Measurements from ENCODE around the gene TDRD7.

Gene TDRD7

GRCh38 chr9:97411789-97412625, at the start of gene TDRD7:
TDRD7 (plus strand) TSS chr9:97412096; CDS start chr9:97428466, 16,370 bp downstream.
- peak within 1 kb of the TSS; percentile 50 for H3K27ac ChIP-seq (ENCODE audit: low read length)
- H3K9me3 ChIP-seq (ENCODE audit: control insufficient read depth in 1 of 2, low read length in 2 of 2): no peaks in the 10 kb centered on the region
- peak within 1 kb of the TSS; percentile 88 to 89 for H3K4me3 ChIP-seq (ENCODE audit: low read depth in 1 of 2, low read length in 2 of 2)
- H3K36me3 ChIP-seq (ENCODE audit: control insufficient read depth in 1 of 2, insufficient read depth in 2 of 2, low read length in 2 of 2): no peaks in the 10 kb centered on the region
- H3K27me3 ChIP-seq (ENCODE audit: low read depth, low read length): no peaks in the 10 kb centered on the region
- H3K4me1 ChIP-seq (ENCODE audit: control insufficient read depth in 1 of 2, insufficient read depth in 2 of 2, low read length in 2 of 2): peaks cover 4 to 5% of the 10 kb centered on the region in 2 donors

- Histone ChIP-seq H3K27ac (ENCODE audit: low read length) (no peak overlapping the region), H3K4me3 (ENCODE audit: low read depth in 1 of 2, low read length in 2 of 2) (no peak overlapping the region), H3K27me3 (ENCODE audit: low read depth, low read length) (no peaks in the 10 kb centered on the region), H3K36me3 (ENCODE audit: control insufficient read depth in 1 of 2, insufficient read depth in 2 of 2, low read length in 2 of 2) (peaks cover 0 to 65% of the 10 kb centered on the region in 2 donors), H3K4me1 (ENCODE audit: control insufficient read depth in 1 of 2, insufficient read depth in 2 of 2, low read length in 2 of 2) (no peaks in the 10 kb centered on the region), H3K9me3 (ENCODE audit: control insufficient read depth in 1 of 2, low read length in 2 of 2) (no peaks in the 10 kb centered on the region)
Measured at GRCh38 chr9:97362777-97363545, 48.9 kb upstream of the TDRD7 start.

GRCh38 chr9:97363661-97364299, 48.1 kb upstream of the TDRD7 start:
- Histone ChIP-seq H3K4me1 (ENCODE audit: control insufficient read depth in 1 of 2, insufficient read depth in 2 of 2, low read length in 2 of 2) (no peaks in the 10 kb centered on the region), H3K27me3 (ENCODE audit: low read depth, low read length) (no peaks in the 10 kb centered on the region), H3K36me3 (ENCODE audit: control insufficient read depth in 1 of 2, insufficient read depth in 2 of 2, low read length in 2 of 2) (peaks cover 0 to 65% of the 10 kb centered on the region in 2 donors), H3K4me3 (ENCODE audit: low read depth in 1 of 2, low read length in 2 of 2) (no peak overlapping the region), H3K9me3 (ENCODE audit: control insufficient read depth in 1 of 2, low read length in 2 of 2) (peaks cover 0 to 4% of the 10 kb centered on the region in 2 donors), H3K27ac (ENCODE audit: low read length) (no peak overlapping the region)

GRCh38 chr9:97364769-97365490, 47.0 kb upstream of the TDRD7 start:
- no peaks in the 10 kb centered on the region for H3K27me3 ChIP-seq (ENCODE audit: low read depth, low read length)
- peaks cover 0 to 60% of the 10 kb centered on the region in 2 donors for H3K36me3 ChIP-seq (ENCODE audit: control insufficient read depth in 1 of 2, insufficient read depth in 2 of 2, low read length in 2 of 2)
- peaks cover 0 to 4% of the 10 kb centered on the region in 2 donors for H3K9me3 ChIP-seq (ENCODE audit: control insufficient read depth in 1 of 2, low read length in 2 of 2)
- H3K4me1 ChIP-seq (ENCODE audit: control insufficient read depth in 1 of 2, insufficient read depth in 2 of 2, low read length in 2 of 2): no peaks in the 10 kb centered on the region
- no peak overlapping the region for H3K4me3 ChIP-seq (ENCODE audit: low read depth in 1 of 2, low read length in 2 of 2)
- no peak overlapping the region for H3K27ac ChIP-seq (ENCODE audit: low read length)

- Histone ChIP-seq H3K27ac (ENCODE audit: low read length) (no peak overlapping the region), H3K4me1 (ENCODE audit: control insufficient read depth in 1 of 2, insufficient read depth in 2 of 2, low read length in 2 of 2) (no peaks in the 10 kb centered on the region), H3K9me3 (ENCODE audit: control insufficient read depth in 1 of 2, low read length in 2 of 2) (peaks cover 0 to 4% of the 10 kb centered on the region in 2 donors), H3K4me3 (ENCODE audit: low read depth in 1 of 2, low read length in 2 of 2) (no peak overlapping the region), H3K36me3 (ENCODE audit: control insufficient read depth in 1 of 2, insufficient read depth in 2 of 2, low read length in 2 of 2) (peaks cover 0 to 60% of the 10 kb centered on the region in 2 donors), H3K27me3 (ENCODE audit: low read depth, low read length) (no peaks in the 10 kb centered on the region)
Measured at GRCh38 chr9:97365634-97366033, 46.3 kb upstream of the TDRD7 start.

- H3K36me3 ChIP-seq (ENCODE audit: control insufficient read depth in 1 of 2, insufficient read depth in 2 of 2, low read length in 2 of 2): peaks cover 0 to 63% of the 10 kb centered on the region in 2 donors
- H3K27ac ChIP-seq (ENCODE audit: low read length): no peak overlapping the region
- H3K9me3 ChIP-seq (ENCODE audit: control insufficient read depth in 1 of 2, low read length in 2 of 2): peaks cover 0 to 4% of the 10 kb centered on the region in 2 donors
Measured at GRCh38 chr9:97366476-97366875, 45.4 kb upstream of the TDRD7 start.

GRCh38 chr9:97366889-97367288, 45.0 kb upstream of the TDRD7 start:
- no peak overlapping the region for H3K27ac ChIP-seq (ENCODE audit: low read length)
- no peak overlapping the region for H3K4me3 ChIP-seq (ENCODE audit: low read depth in 1 of 2, low read length in 2 of 2)
- H3K27me3 ChIP-seq (ENCODE audit: low read depth, low read length): no peaks in the 10 kb centered on the region
- H3K9me3 ChIP-seq (ENCODE audit: control insufficient read depth in 1 of 2, low read length in 2 of 2): peaks cover 0 to 4% of the 10 kb centered on the region in 2 donors
- H3K36me3 ChIP-seq (ENCODE audit: control insufficient read depth in 1 of 2, insufficient read depth in 2 of 2, low read length in 2 of 2): peaks cover 0 to 63% of the 10 kb centered on the region in 2 donors
- no peaks in the 10 kb centered on the region for H3K4me1 ChIP-seq (ENCODE audit: control insufficient read depth in 1 of 2, insufficient read depth in 2 of 2, low read length in 2 of 2)

More at GRCh38 chr9:97366476-97366875, 45.4 kb upstream of the TDRD7 start:
- H3K27me3 ChIP-seq (ENCODE audit: low read depth, low read length): no peaks in the 10 kb centered on the region
- H3K4me1 ChIP-seq (ENCODE audit: control insufficient read depth in 1 of 2, insufficient read depth in 2 of 2, low read length in 2 of 2): no peaks in the 10 kb centered on the region
- H3K4me3 ChIP-seq (ENCODE audit: low read depth in 1 of 2, low read length in 2 of 2): no peak overlapping the region

GRCh38 chr9:97367729-97368128, 44.2 kb upstream of the TDRD7 start:
- peaks cover 0 to 63% of the 10 kb centered on the region in 2 donors for H3K36me3 ChIP-seq (ENCODE audit: control insufficient read depth in 1 of 2, insufficient read depth in 2 of 2, low read length in 2 of 2)
- peaks cover 0 to 4% of the 10 kb centered on the region in 2 donors for H3K9me3 ChIP-seq (ENCODE audit: control insufficient read depth in 1 of 2, low read length in 2 of 2)
- H3K27ac ChIP-seq (ENCODE audit: low read length): no peak overlapping the region

GRCh38 chr9:97368964-97369363, 42.9 kb upstream of the TDRD7 start:
- no peak overlapping the region for H3K4me3 ChIP-seq (ENCODE audit: low read depth in 1 of 2, low read length in 2 of 2)
- no peaks in the 10 kb centered on the region for H3K4me1 ChIP-seq (ENCODE audit: control insufficient read depth in 1 of 2, insufficient read depth in 2 of 2, low read length in 2 of 2)
- peaks cover 0 to 4% of the 10 kb centered on the region in 2 donors for H3K9me3 ChIP-seq (ENCODE audit: control insufficient read depth in 1 of 2, low read length in 2 of 2)

More at GRCh38 chr9:97367729-97368128, 44.2 kb upstream of the TDRD7 start:
- H3K27me3 ChIP-seq (ENCODE audit: low read depth, low read length): no peaks in the 10 kb centered on the region
- H3K4me1 ChIP-seq (ENCODE audit: control insufficient read depth in 1 of 2, insufficient read depth in 2 of 2, low read length in 2 of 2): no peaks in the 10 kb centered on the region
- no peak overlapping the region for H3K4me3 ChIP-seq (ENCODE audit: low read depth in 1 of 2, low read length in 2 of 2)

GRCh38 chr9:97372580-97372979, 39.3 kb upstream of the TDRD7 start:
- H3K27me3 ChIP-seq (ENCODE audit: low read depth, low read length): no peaks in the 10 kb centered on the region
- H3K9me3 ChIP-seq (ENCODE audit: control insufficient read depth in 1 of 2, low read length in 2 of 2): peaks cover 0 to 4% of the 10 kb centered on the region in 2 donors
- H3K27ac ChIP-seq (ENCODE audit: low read length): no peak overlapping the region
- H3K36me3 ChIP-seq (ENCODE audit: control insufficient read depth in 1 of 2, insufficient read depth in 2 of 2, low read length in 2 of 2): peaks cover 7 to 71% of the 10 kb centered on the region in 2 donors
- H3K4me1 ChIP-seq (ENCODE audit: control insufficient read depth in 1 of 2, insufficient read depth in 2 of 2, low read length in 2 of 2): no peaks in the 10 kb centered on the region
- H3K4me3 ChIP-seq (ENCODE audit: low read depth in 1 of 2, low read length in 2 of 2): no peak overlapping the region

More at GRCh38 chr9:97368964-97369363, 42.9 kb upstream of the TDRD7 start:
- no peak overlapping the region for H3K27ac ChIP-seq (ENCODE audit: low read length)
- H3K36me3 ChIP-seq (ENCODE audit: control insufficient read depth in 1 of 2, insufficient read depth in 2 of 2, low read length in 2 of 2): peaks cover 2 to 68% of the 10 kb centered on the region in 2 donors
- no peaks in the 10 kb centered on the region for H3K27me3 ChIP-seq (ENCODE audit: low read depth, low read length)

All from muscle layer of duodenum (tissue), 2 donors.